ENCODE results near the gene RGS5.

The RGS5 gene

GRCh38 chr1:163182330-163182949 is 20.3 kb downstream of the RGS5 start:
- DNase-seq (ENCODE audit: low read depth in 1 of 2, low spot score in 1 of 2), result no peak

DNA sequence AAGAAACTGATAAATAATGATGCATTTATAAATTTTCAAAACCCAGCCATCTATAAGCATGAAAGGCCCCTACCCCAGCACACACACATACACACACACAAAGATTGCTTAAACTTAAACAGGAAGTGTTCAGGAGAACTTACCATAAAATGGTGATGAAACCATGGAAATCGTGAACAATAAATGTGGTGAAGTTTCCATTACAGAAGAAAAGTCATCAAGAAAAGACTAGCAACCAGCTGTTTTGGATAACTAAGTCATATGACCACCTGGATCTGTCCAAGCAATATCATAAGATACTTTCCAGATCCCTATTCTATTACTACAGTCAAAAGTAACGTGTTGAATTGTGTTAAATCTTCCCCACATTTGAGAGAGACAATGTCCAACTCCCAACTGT is 24.1 kb downstream of the RGS5 start:
- DNase-seq (ENCODE audit: low read depth in 1 of 2, low spot score in 1 of 2), result no peak

GRCh38 chr1:163176797-163177196 is 25.9 kb downstream of the RGS5 start:
- DNase-seq (ENCODE audit: low read depth in 1 of 2, low spot score in 1 of 2), result no peak

DNA sequence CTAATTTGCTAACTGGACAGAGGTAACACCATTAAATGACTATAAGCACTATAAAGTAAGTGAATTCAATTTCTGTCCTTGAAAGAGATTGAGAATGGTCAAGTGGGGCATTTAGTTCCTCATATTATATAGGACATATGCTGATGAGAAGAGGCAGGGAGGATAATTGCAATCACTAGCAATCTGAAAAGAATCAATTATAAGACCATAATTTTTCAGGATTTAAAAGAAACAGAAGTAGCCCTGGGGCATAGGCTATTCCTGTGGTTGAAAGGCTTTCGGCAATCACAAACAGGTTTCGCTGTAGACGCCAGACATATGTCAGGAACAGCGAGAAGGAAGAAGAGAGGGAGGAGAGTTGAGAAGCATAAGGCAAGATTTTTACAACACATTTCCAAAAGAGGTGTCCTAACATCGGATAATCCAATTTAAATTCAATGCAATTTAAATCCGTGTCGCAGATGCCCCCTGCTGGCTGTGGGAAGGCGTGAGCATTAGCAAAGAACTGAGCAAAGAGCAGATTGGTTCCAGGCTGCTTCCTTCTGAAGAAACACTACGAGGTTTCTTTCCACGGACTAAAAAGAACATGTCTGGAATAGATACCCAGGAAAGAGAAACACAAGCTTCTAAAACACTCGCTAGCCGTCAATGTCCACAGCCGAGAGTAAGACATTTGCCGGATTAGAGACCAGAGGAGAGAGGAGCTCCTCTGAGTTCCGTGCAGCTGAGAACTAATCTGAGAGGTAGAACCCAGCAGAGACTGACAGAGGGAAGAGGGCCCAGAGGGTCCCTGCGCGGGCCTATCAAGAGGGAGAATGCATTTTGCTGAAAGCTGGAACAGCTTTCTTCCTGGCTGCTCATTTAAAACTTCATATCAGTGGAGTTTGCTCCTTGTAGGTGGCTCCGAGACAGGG is 27.9 kb downstream of the RGS5 start:
- DNase-seq (ENCODE audit: low read depth in 1 of 2, low spot score in 1 of 2), result peak in 1 of 2 donors; percentile 11

GRCh38 chr1:163173121-163173520 is 29.6 kb downstream of the RGS5 start:
- DNase-seq (ENCODE audit: low read depth in 1 of 2, low spot score in 1 of 2), result no peak

- no peak for DNase-seq (ENCODE audit: low read depth in 1 of 2, low spot score in 1 of 2)
Observed at GRCh38 chr1:163172596-163172995, 30.1 kb downstream of the RGS5 start.

DNA sequence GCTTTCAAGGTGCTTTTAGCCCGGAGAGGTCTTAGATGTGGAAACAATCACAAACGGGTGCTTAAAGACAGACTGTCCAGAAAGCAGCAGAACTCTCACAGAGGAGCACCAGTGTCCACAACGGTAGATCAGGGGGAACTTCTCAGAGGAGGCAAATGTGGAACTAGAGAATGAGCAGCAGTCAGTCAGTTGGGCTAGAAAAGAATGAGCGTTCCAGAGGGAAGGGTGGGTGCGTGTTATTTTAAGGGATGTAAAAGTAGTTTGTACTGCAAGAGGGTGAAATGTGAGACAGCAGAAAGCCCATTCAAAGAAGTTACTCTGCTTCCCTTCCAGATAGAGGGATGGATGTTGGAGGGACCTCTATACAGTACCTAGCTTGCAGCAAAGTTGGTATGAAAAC is 30.9 kb downstream of the RGS5 start:
- no peak for DNase-seq (ENCODE audit: low read depth in 1 of 2, low spot score in 1 of 2)

- no peak for DNase-seq (ENCODE audit: low read depth in 1 of 2, low spot score in 1 of 2)
Observed at GRCh38 chr1:163170975-163171676, 31.6 kb downstream of the RGS5 start.

- DNase-seq (ENCODE audit: low read depth in 1 of 2, low spot score in 1 of 2), result no peak
Observed at GRCh38 chr1:163170331-163170730, 32.4 kb downstream of the RGS5 start.

- no peak for DNase-seq (ENCODE audit: low read depth in 1 of 2, low spot score in 1 of 2)
Observed at GRCh38 chr1:163169553-163169952, 33.2 kb downstream of the RGS5 start.

- no peak for DNase-seq (ENCODE audit: low read depth in 1 of 2, low spot score in 1 of 2)
Observed at GRCh38 chr1:163168053-163168452, 34.7 kb downstream of the RGS5 start.

GRCh38 chr1:163166886-163167555 is 35.7 kb downstream of the RGS5 start:
- DNase-seq (ENCODE audit: low read depth in 1 of 2, low spot score in 1 of 2), result no peak

DNA sequence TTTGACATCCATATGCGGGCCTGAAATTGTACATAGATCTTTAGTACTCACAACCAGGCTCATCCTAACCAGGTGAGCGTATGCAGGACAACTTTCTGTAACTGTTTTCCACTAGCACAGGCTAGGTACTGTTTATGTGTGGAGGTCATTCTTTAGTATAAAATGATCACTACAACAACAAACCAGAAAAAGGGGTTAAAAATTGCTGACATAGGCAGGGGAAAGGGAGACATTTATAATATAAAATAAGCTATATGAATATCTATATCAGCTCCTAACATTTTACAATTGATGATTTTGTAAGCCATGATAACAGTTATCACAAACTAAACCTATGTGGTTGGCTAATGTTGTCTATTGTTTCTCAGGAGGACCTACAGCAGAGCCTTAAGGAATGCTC is 37.6 kb downstream of the RGS5 start:
- no peak for DNase-seq (ENCODE audit: low read depth in 1 of 2, low spot score in 1 of 2)

DNA sequence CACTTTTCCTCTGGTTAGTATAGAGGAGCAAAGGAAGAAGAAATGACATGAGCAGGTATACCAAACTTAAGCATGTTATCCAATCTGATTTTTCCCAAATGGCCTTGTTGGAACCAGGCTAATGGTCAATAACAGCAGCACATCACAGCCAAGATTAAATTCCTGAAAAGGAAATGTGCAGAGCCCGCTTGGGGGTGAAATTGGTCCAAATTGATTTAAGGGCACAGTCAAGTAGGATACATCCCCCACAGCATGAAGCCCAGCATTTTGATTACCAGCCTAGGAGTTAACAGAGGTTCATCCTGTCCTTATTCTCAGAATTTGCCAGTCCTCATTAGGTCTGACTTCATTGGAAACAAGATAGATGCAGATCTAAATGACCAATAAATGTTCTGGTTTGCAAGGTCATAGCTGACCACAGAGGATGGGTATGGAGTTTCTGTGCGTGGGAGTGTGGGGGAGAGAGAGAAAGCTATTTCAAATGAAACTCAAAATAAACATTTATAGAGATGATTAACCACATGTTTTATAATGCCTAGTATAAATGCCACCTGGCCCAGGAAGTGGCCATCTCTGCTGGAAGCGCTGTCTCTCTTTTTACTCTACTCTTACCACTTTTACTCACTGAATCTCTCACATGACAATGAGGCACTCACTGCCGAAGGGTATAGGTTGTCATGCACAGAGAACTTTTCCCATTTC is 38.7 kb downstream of the RGS5 start:
- no peak for DNase-seq (ENCODE audit: low read depth in 1 of 2, low spot score in 1 of 2)

DNA sequence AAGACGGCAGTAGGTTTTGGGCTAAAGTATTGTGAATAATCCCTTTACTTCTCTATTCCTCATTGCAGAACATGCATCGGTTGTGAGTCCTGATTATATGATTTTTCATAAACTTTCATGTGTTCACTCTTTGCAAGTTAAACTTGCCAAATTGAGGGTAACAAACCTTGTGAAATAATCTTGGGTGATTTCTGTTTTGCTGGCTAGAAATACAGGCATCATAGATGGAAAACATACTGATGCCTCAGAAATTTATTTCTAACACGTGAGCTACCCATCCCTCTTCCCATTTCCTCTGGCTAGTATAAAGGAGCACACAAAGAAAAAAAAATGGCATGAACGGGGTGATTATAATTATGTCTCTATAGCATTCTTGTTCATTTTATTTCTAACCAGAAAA is 39.6 kb downstream of the RGS5 start:
- DNase-seq (ENCODE audit: low read depth in 1 of 2, low spot score in 1 of 2), result no peak

DNA sequence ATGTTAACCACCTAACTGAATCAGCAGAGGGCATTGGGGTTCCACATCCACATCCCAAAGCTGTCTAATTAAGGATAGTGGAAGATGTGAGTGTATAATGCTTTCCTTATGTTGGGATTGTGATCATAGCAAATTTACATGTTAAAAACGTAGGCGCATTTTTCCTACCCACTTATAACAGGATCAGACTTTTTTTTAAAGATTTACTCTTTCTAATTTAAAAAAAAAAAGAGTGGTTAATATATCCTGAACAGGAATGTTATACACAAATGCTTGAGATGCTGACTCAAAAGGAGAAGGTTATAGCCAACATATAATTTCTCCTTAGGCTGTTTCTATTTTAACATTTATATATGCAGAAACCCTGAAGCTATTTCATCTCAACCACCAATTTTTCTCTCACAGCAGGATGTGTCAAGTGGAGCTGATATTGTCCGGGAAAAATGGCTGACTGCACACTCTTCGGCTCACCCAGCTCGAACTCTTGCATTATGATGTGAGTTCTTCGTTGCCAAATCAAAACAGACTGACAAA is 40.3 kb downstream of the RGS5 start:
- no peak for DNase-seq (ENCODE audit: low read depth in 1 of 2, low spot score in 1 of 2)

GRCh38 chr1:163161841-163162240 is 40.9 kb downstream of the RGS5 start:
- DNase-seq (ENCODE audit: low read depth in 1 of 2, low spot score in 1 of 2), result no peak

GRCh38 chr1:163161337-163161736 is 41.4 kb downstream of the RGS5 start:
- no peak for DNase-seq (ENCODE audit: low read depth in 1 of 2, low spot score in 1 of 2)

DNA sequence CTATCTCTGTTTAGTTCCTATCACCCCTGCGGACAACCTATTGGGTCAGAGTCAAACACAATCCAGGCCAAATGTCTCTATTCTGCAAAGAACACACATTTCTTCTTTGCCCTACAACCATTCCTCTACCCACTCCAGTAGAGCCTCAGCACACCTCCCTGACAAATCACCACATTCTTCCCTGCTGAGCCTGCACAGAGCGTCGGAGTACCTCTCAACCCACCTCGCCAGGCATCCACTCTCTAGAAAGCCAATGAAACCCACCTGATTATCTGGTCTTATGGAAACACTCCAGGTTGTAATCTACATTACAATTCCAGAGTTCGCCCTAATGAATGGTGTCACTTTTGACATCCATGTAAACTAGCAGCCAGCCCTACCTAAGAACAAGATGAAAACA is 47.1 kb downstream of the RGS5 start:
- no peak for DNase-seq (ENCODE audit: low read depth in 1 of 2, low spot score in 1 of 2)

GRCh38 chr1:163148911-163149310 is 53.8 kb downstream of the RGS5 start:
- DNase-seq (ENCODE audit: low read depth in 1 of 2, low spot score in 1 of 2), result no peak

- no peak for DNase-seq (ENCODE audit: low read depth in 1 of 2, low spot score in 1 of 2)
Observed at GRCh38 chr1:163147019-163147418, 55.7 kb downstream of the RGS5 start.
